ENCODE measurements around the gene ATP9A.

- TF ChIP-seq POLR2A (IDR thresholded peaks at IDR 0.05; ENCODE audit: extremely low read depth, insufficient read length) (no peak), MYC (IDR thresholded peaks at IDR 0.05; ENCODE audit: low read depth, low read length) (no peak)
- TF ChIP-seq, protein P1, sequence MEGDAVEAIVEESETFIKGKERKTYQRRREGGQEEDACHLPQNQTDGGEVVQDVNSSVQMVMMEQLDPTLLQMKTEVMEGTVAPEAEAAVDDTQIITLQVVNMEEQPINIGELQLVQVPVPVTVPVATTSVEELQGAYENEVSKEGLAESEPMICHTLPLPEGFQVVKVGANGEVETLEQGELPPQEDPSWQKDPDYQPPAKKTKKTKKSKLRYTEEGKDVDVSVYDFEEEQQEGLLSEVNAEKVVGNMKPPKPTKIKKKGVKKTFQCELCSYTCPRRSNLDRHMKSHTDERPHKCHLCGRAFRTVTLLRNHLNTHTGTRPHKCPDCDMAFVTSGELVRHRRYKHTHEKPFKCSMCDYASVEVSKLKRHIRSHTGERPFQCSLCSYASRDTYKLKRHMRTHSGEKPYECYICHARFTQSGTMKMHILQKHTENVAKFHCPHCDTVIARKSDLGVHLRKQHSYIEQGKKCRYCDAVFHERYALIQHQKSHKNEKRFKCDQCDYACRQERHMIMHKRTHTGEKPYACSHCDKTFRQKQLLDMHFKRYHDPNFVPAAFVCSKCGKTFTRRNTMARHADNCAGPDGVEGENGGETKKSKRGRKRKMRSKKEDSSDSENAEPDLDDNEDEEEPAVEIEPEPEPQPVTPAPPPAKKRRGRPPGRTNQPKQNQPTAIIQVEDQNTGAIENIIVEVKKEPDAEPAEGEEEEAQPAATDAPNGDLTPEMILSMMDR (IDR thresholded peaks at IDR 0.05; ENCODE audit: low read depth, low read length), result no peak
- TF ChIP-seq, protein P2, sequence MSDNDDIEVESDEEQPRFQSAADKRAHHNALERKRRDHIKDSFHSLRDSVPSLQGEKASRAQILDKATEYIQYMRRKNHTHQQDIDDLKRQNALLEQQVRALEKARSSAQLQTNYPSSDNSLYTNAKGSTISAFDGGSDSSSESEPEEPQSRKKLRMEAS (IDR thresholded peaks at IDR 0.05; ENCODE audit: low read depth, low read length), result no peak
Observed at GRCh38 chr20:51756653-51757052, 11.5 kb downstream of the ATP9A start.
